Epithelial cell of proximal tubule (primary cell): ENCODE results near the gene PRTFDC1. TPM values are rescaled to one million over a fixed set of nuclear protein-coding genes. Genes with fewer than 3 reads are reported as not detected.
"Not testable (repeated sequence)": the region's sequence is repeated elsewhere in the genome, so short reads cannot be mapped to it uniquely, and the experiment has no call there.

ENCODE experiments used
- DNase-seq: peaks from one replicate; pipeline ENCODE4 v3.0.0-alpha.2; 2011; ENCODE audit warnings: low read depth
- H3K4me3 ChIP-seq: 2 replicates; pipeline ENCODE4 v1.5.1; 2011; ENCODE audit warnings: low read depth, mild to moderate bottlenecking, low read length
- total RNA-seq: library from RNA; depleted of rRNA; stranded (reverse); fragments of >200 nt; gene quantifications from 2 replicates; pipeline ENCODE4 v1.2.3, GENCODE V29; 2015
- TF ChIP-seq, protein P1 (sequence below): conservative IDR thresholded peaks from 2 replicates; pipeline ENCODE4 v1.5.1; 2012; ENCODE audit warnings: low read depth, mild to moderate bottlenecking, low read length

The PRTFDC1 gene
- total RNA-seq, 1 donor from 2014 or later, result 25.7 TPM

DNA sequence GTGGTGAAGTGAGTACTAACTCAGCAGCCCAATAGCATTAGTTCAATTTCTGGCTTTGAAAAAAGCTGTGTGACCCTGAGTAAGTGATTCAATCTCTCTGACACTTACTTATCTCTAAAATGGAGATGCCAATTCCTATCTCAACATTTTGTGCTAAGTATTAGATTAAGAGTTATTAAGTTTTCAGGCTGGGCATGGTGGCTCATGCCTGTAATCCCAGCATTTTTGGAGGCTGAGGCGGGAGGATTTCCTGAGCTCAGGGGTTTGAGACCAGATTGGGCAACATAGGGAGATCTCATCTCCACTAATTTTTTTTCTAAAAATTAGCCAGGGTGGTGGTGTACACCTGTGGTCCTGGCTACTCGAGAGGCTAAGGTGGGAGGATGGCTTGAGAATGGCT lies 109.5 kb downstream of the PRTFDC1 start:
- H3K4me3 ChIP-seq, result no peak overlapping the region
- TF ChIP-seq, protein P1, sequence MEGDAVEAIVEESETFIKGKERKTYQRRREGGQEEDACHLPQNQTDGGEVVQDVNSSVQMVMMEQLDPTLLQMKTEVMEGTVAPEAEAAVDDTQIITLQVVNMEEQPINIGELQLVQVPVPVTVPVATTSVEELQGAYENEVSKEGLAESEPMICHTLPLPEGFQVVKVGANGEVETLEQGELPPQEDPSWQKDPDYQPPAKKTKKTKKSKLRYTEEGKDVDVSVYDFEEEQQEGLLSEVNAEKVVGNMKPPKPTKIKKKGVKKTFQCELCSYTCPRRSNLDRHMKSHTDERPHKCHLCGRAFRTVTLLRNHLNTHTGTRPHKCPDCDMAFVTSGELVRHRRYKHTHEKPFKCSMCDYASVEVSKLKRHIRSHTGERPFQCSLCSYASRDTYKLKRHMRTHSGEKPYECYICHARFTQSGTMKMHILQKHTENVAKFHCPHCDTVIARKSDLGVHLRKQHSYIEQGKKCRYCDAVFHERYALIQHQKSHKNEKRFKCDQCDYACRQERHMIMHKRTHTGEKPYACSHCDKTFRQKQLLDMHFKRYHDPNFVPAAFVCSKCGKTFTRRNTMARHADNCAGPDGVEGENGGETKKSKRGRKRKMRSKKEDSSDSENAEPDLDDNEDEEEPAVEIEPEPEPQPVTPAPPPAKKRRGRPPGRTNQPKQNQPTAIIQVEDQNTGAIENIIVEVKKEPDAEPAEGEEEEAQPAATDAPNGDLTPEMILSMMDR, result no peak
- no peak for DNase-seq

DNA sequence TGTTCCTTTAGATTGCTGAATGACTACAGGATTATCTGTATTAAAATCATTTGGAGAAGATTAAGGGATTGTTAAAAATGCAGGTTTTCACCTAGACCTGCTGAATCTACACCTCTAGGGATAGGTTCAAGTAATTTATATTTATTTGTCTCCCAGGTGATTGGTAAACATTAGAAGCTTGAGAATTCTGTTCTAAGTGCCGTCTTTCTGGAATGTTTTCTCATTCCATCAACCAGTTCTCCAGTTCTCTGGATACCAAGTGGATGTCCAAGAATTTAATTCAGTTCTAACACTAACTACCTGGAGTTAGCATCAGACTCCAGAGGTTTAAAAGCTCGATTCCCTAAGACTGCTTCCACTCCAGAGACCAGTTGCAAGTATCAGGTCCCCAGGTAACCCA lies 110.9 kb downstream of the PRTFDC1 start:
- TF ChIP-seq, protein P1, result no peak
- DNase-seq, result no peak

GRCh38 chr10:24840784-24841183 lies 111.6 kb downstream of the PRTFDC1 start:
- no peak overlapping the region for H3K4me3 ChIP-seq
- TF ChIP-seq, protein P1, result no peak
- no peak for DNase-seq

More for the DNA sequence above, 110.9 kb downstream of the PRTFDC1 start:
- no peak overlapping the region for H3K4me3 ChIP-seq

GRCh38 chr10:24837781-24838180 lies 114.6 kb downstream of the PRTFDC1 start:
- H3K4me3 ChIP-seq, DNase-seq: not testable (repeated sequence)

DNA sequence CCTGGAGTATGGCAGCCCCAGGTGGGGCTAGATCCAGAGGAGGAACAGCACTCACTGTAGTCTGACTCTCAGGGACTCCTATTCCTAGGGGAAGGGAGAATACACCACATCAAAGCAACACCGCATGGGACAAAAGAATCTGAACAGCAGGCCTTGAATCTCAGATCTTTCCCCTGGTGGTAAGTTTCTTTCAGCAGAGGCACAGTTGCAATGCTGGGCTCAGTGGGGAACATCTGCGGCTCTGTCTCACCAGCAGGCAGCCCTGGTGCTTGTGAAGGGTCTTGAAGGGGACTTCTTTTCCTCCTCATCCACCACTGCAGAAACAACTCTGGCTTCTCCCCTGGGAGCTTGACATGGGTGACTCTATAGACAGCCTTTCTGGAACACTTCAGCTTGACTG lies 117.5 kb downstream of the PRTFDC1 start:
- no peak for DNase-seq
- TF ChIP-seq, protein P1, result no peak
- no peak overlapping the region for H3K4me3 ChIP-seq

- DNase-seq, result peak; percentile 19
- TF ChIP-seq, protein P1, result no peak
- no peak overlapping the region for H3K4me3 ChIP-seq
Measured at GRCh38 chr10:24826009-24826408, 126.4 kb downstream of the PRTFDC1 start.

- TF ChIP-seq, protein P1, result no peak
- H3K4me3 ChIP-seq, result no peak overlapping the region
Measured at GRCh38 chr10:24825551-24825950, 126.9 kb downstream of the PRTFDC1 start.

More at GRCh38 chr10:24825551-24825950, 126.9 kb downstream of the PRTFDC1 start:
- no peak for DNase-seq
